ENCODE measurements around the gene RAB4B.
"Not testable (repeated sequence)": the region's sequence is repeated elsewhere in the genome, so short reads cannot be mapped to it uniquely, and the experiment has no call there.

Gene RAB4B

GRCh38 chr19:40805258-40805868 lies 27.3 kb downstream of the RAB4B start:
- DNase-seq = no peak

- DNase-seq = peak; percentile 21
Observed at GRCh38 chr19:40806423-40807146, 28.5 kb downstream of the RAB4B start.

GRCh38 chr19:40807147-40808020 lies 29.3 kb downstream of the RAB4B start:
- no peak for DNase-seq

GRCh38 chr19:40808021-40808325 lies 29.9 kb downstream of the RAB4B start:
- DNase-seq = no peak

GRCh38 chr19:40808497-40808896 lies 30.4 kb downstream of the RAB4B start:
- DNase-seq = no peak

GRCh38 chr19:40809358-40810086 lies 31.5 kb downstream of the RAB4B start:
- DNase-seq = no peak

GRCh38 chr19:40810160-40810559 lies 32.1 kb downstream of the RAB4B start:
- no peak for DNase-seq

- not testable (repeated sequence) for DNase-seq
Observed at GRCh38 chr19:40810649-40811408, 32.8 kb downstream of the RAB4B start.

GRCh38 chr19:40811478-40812341 lies 33.7 kb downstream of the RAB4B start:
- no peak for DNase-seq

- DNase-seq = not testable (repeated sequence)
Observed at GRCh38 chr19:40812571-40812970, 34.5 kb downstream of the RAB4B start.

- DNase-seq = no peak
Observed at GRCh38 chr19:40813182-40813581, 35.1 kb downstream of the RAB4B start.

GRCh38 chr19:40815223-40815622 lies 37.2 kb downstream of the RAB4B start:
- no peak for DNase-seq

- DNase-seq = not testable (repeated sequence)
Observed at GRCh38 chr19:40818480-40819399, 40.7 kb downstream of the RAB4B start.

- not testable (repeated sequence) for DNase-seq
Observed at GRCh38 chr19:40819479-40820234, 41.6 kb downstream of the RAB4B start.

GRCh38 chr19:40822161-40822560 lies 44.1 kb downstream of the RAB4B start:
- no peak for DNase-seq

GRCh38 chr19:40822704-40823553 lies 44.9 kb downstream of the RAB4B start:
- not testable (repeated sequence) for DNase-seq

- DNase-seq = not testable (repeated sequence)
Observed at GRCh38 chr19:40824916-40825315, 46.9 kb downstream of the RAB4B start.

GRCh38 chr19:40825460-40826095 lies 47.5 kb downstream of the RAB4B start:
- DNase-seq = not testable (repeated sequence)
